Stimulated activated CD4-positive, alpha-beta T cell treated with anti-CD3 and anti-CD28 coated beads, Interleukin-4, amount 100 ng/mL, for 24 hours (primary cell): ENCODE measurements around the gene CNTD1.
A peak's percentile ranks its signal among the peaks of the same experiment; 100 is the strongest.
"Not testable (repeated sequence)": the region's sequence is repeated elsewhere in the genome, so short reads cannot be mapped to it uniquely, and the experiment has no call there.

Experiments
- DNase-seq: peaks from one replicate; pipeline ENCODE4 v3.0.0-alpha.2; 2020

CNTD1 gene

GRCh38 chr17:42798383-42799380 lies at the start of gene CNTD1, which contains the start of gene COA3:
CNTD1 (plus strand) TSS chr17:42798861; CDS start chr17:42799068, 207 bp downstream.
COA3 (minus strand) TSS chr17:42798704; CDS start chr17:42798681, 23 bp downstream.
- peak; percentile 83 for DNase-seq

GRCh38 chr17:42748908-42749798 lies 49.5 kb upstream of the CNTD1 start:
- no peak for DNase-seq

- DNase-seq: no peak
These were observed 47.8 kb upstream of the CNTD1 start for GRCh38 chr17:42750739-42751344.

GRCh38 chr17:42751628-42752027 lies 47.0 kb upstream of the CNTD1 start:
- no peak for DNase-seq

- DNase-seq: no peak
These were observed 43.9 kb upstream of the CNTD1 start for GRCh38 chr17:42754782-42755181.

- no peak for DNase-seq
These were observed 38.5 kb upstream of the CNTD1 start for GRCh38 chr17:42759982-42760651.

GRCh38 chr17:42760652-42761581 lies 37.7 kb upstream of the CNTD1 start, which contains the start of gene RAMP2:
RAMP2 (plus strand) TSS chr17:42761227; CDS start chr17:42761262, 35 bp downstream.
- no peak for DNase-seq

- DNase-seq: no peak
These were observed 37.0 kb upstream of the CNTD1 start for GRCh38 chr17:42761638-42762037.

GRCh38 chr17:42766124-42766523 lies 32.5 kb upstream of the CNTD1 start:
- DNase-seq: no peak

GRCh38 chr17:42767512-42767911 lies 31.1 kb upstream of the CNTD1 start:
- no peak for DNase-seq

GRCh38 chr17:42768006-42768405 lies 30.7 kb upstream of the CNTD1 start:
- not testable (repeated sequence) for DNase-seq

GRCh38 chr17:42769964-42770363 lies 28.7 kb upstream of the CNTD1 start:
- not testable (repeated sequence) for DNase-seq

GRCh38 chr17:42772945-42773289 lies 25.7 kb upstream of the CNTD1 start:
- no peak for DNase-seq

GRCh38 chr17:42773290-42774035 lies 25.2 kb upstream of the CNTD1 start, which contains the start of gene VPS25:
VPS25 (plus strand) TSS chr17:42773449; CDS start chr17:42773476, 27 bp downstream.
- DNase-seq: peak; percentile 81

GRCh38 chr17:42774066-42774745 lies 24.5 kb upstream of the CNTD1 start:
- no peak for DNase-seq

GRCh38 chr17:42775534-42776098 lies 23.0 kb upstream of the CNTD1 start:
- DNase-seq: no peak

GRCh38 chr17:42778570-42778969 lies 20.1 kb upstream of the CNTD1 start:
- no peak for DNase-seq

- no peak for DNase-seq
These were observed 19.2 kb upstream of the CNTD1 start for GRCh38 chr17:42779304-42779935.
